DMS53 treated with DMSO at 0.1 percent for 48 hours (cell line): ENCODE results near the gene EBF4.

Experiments
- DNase-seq: peaks from one replicate; lab custom pipeline; 2025; ENCODE audit not compliant: unreplicated experiment; lab: John Stamatoyannopoulos, UW

Gene EBF4

GRCh38 chr20:2692036-2692885, at the start of gene EBF4:
EBF4 (plus strand) TSS chr20:2692780; CDS start chr20:2693646, 866 bp downstream.
- DNase-seq = peak; percentile 25

- no peak for DNase-seq
Observed at GRCh38 chr20:2643708-2644107, 48.9 kb upstream of the EBF4 start.

- DNase-seq = peak; percentile 82
Observed at GRCh38 chr20:2651772-2652723, 40.5 kb upstream of the EBF4 start, which contains the start of gene NOP56. NOP56 (plus strand) TSS chr20:2652632; CDS start chr20:2652661, 29 bp downstream.

DNA sequence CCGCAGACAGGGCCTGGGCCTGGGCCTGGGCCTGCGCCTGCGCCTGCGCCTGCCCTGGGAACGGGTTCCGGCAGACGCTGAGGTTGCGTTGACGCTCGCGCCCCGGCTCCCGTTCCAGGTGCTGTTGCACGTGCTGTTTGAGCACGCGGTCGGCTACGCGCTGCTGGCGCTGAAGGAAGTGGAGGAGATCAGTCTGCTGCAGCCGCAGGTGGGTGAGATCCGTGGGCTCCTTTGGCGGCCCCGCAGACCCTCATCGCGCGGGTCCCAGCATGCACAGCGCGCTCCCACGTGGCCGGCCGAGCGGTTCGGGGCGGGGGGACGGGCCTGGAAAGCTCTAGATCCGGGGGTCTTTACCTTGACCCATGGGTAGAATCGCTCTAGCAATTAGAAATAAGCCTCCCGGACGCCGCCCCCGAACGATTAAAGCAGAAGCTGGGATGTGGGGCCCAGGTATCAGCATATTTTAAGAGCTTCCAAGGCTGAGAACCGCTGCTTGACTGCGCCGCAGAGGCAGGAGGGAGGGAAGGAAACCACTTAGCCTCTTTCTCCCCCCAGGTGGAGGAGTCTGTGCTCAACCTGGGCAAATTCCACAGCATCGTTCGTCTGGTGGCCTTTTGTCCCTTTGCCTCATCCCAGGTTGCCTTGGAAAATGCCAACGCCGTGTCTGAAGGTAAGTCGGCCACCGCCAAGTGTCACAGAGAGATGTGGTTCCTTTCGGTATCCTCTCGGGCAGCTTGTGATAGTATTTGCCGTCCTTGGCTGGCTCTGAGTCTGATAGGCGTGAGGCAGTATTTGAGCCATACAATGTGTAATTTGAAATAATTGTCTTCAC, 39.6 kb upstream of the EBF4 start:
- DNase-seq = peak; percentile 0

GRCh38 chr20:2653556-2654383, 38.8 kb upstream of the EBF4 start:
- no peak for DNase-seq

- no peak for DNase-seq
Observed at GRCh38 chr20:2654384-2654822, 38.2 kb upstream of the EBF4 start.

GRCh38 chr20:2654831-2655230, 37.7 kb upstream of the EBF4 start:
- DNase-seq = no peak

- DNase-seq = no peak
Observed at GRCh38 chr20:2655331-2656116, 37.1 kb upstream of the EBF4 start.

GRCh38 chr20:2656471-2657117, 36.0 kb upstream of the EBF4 start:
- no peak for DNase-seq

DNA sequence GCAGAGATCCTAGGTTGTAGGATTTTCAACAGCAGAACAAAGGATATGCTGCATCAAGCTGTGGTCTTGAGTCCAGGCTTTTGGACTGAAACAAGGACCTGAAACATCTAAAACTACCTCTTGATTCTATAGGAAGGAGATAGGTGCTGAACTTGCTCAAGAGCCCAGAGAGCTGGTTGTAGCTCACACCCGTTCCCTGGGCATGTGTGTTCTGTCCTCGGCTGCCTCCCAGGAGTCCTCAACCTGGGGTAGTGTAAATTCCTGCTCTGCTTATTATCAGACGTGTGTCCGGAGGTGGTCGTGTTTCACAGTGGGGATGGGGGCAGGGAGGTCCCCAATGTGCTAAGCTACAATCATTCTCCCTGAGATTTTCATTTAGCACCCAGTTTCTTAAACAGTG, 35.3 kb upstream of the EBF4 start:
- no peak for DNase-seq

GRCh38 chr20:2657674-2658073, 34.9 kb upstream of the EBF4 start:
- DNase-seq = no peak

DNA sequence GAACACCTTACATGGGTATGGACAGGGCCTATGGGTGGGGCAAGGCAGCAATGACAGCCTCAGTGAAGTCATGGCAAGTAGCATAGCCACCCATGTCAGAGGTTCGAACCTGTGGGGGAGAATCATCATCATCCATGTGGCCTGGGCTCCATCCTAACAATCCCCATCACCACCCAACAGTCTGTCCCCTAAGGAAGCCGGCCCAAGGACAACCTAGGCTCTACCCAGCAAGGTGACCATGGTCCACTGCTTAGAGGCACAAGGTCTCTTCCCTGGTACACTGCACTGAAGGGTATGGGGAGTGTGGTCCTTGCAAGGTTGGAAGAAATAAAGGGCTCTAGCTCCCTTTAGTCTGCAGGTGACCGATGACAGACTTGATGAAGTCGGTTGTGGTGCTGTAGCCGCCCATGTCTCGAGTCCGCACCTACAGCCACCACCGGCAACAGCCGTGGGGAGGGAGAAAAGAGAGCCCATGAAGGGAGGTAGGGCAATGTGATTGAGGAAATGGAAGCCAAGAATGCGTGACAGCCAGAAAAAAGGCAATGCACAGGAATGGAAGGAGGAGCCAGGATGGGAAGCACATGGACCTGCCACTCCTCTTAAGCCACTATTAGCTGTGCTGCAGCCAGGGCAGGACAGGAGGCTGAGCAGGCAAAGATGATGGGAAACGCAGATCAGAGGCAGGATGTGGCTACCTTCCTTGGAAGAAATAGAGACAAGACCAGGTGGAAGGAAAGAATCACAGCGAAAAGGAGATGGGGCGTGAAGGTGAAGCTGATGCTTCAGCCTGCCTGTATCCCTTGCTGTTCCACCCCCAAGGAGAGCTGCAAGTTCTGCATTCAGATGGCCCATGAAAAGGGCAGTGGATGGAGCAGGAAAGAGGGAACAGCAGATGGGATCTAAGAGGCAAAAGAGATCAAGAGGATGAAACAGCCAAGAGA, 33.9 kb upstream of the EBF4 start:
- DNase-seq = peak; percentile 48

- DNase-seq = no peak
Observed at GRCh38 chr20:2659547-2659946, 33.0 kb upstream of the EBF4 start.

- no peak for DNase-seq
Observed at GRCh38 chr20:2663364-2663886, 29.2 kb upstream of the EBF4 start.

GRCh38 chr20:2663887-2664719, 28.5 kb upstream of the EBF4 start, which contains the start of gene IDH3B:
IDH3B (minus strand) TSS chr20:2664216; CDS start chr20:2664188, 28 bp downstream.
- peak; percentile 90 for DNase-seq

GRCh38 chr20:2671977-2672376, 20.6 kb upstream of the EBF4 start:
- DNase-seq = no peak
